ENCODE measurements around the gene AGPAT4.

GRCh38 chr6:161166677-161167076 lies 107.2 kb downstream of the AGPAT4 start:
- TF ChIP-seq CTCF (IDR thresholded peaks at IDR 0.05) (no peak), EP300 (IDR thresholded peaks at IDR 0.05) (no peak)
